K562 (cell line): Measurements from ENCODE around the gene RSF1.

Experiments
- CSDE1 ChIP-seq, 2 experiments: fragments of 450-650 bp; IDR thresholded peaks; 2 replicates each; pipeline ENCODE4 v1.6.1; 2016; ENCODE audit warnings: mild to moderate bottlenecking in 1 of 2
- EP300 ChIP-seq: IDR thresholded peaks from 2 replicates; pipeline ENCODE4 v1.6.1; 2012; ENCODE audit warnings: low read length, improper control_type of control experiment
- ETS1 ChIP-seq: conservative IDR thresholded peaks from 2 replicates; pipeline ENCODE4 v1.6.1; 2011; ENCODE audit warnings: low read depth, mild to moderate bottlenecking, low read length; ENCODE audit not compliant: control insufficient read depth
- HDAC2 ChIP-seq: fragments of 450-650 bp; IDR thresholded peaks from 2 replicates; pipeline ENCODE4 v1.6.1; 2016; ENCODE audit warnings: mild to moderate bottlenecking
- JUNB ChIP-seq: fragments of 450-650 bp; formaldehyde crosslinking; conservative IDR thresholded peaks from 2 replicates; pipeline ENCODE4 v1.4.0; 2020; ENCODE audit warnings: mild to moderate bottlenecking
- KLF1 ChIP-seq: fragments of 450-650 bp; IDR thresholded peaks from 2 replicates; pipeline ENCODE4 v1.6.1; 2016; ENCODE audit warnings: missing genetic modification characterization, missing compliant biosample characterization
- PKNOX1 ChIP-seq: fragments of 450-650 bp; IDR thresholded peaks from 2 replicates; pipeline ENCODE4 v1.6.1; 2016
- SOX6 ChIP-seq: fragments of 450-650 bp; IDR thresholded peaks from 2 replicates; pipeline ENCODE4 v1.6.1; 2014; ENCODE audit warnings: mild to moderate bottlenecking
- SP1 ChIP-seq: sonication (generic); formaldehyde crosslinking; IDR thresholded peaks from 2 replicates; pipeline ENCODE4 v1.8.1; 2022; ENCODE audit warnings: mild to moderate bottlenecking, missing genetic modification reagents

GRCh38 chr11:77865805-77866204, 45.3 kb upstream of the RSF1 start:
- TF ChIP-seq HDAC2 (no peak), CSDE1 (IDR thresholded peaks at IDR 0.05) (no peak), PKNOX1 (no peak), KLF1 (tag) (no peak), JUNB (no peak), EP300 (no peak), SOX6 (no peak), ETS1 (no peak), SP1 (CRISPR knock-in tag) (no peak)
